GM21515 (cell line): Measurements from ENCODE around the gene EEF1A1.
"Not testable (repeated sequence)": the region's sequence is repeated elsewhere in the genome, so short reads cannot be mapped to it uniquely, and the experiment has no call there.

Source experiments
- ATAC-seq: cut with Tn5 transposase; IDR thresholded peaks from one replicate; pipeline ENCODE4 v1.9.1; 2021; ENCODE audit not compliant: unreplicated experiment

The EEF1A1 gene

DNA sequence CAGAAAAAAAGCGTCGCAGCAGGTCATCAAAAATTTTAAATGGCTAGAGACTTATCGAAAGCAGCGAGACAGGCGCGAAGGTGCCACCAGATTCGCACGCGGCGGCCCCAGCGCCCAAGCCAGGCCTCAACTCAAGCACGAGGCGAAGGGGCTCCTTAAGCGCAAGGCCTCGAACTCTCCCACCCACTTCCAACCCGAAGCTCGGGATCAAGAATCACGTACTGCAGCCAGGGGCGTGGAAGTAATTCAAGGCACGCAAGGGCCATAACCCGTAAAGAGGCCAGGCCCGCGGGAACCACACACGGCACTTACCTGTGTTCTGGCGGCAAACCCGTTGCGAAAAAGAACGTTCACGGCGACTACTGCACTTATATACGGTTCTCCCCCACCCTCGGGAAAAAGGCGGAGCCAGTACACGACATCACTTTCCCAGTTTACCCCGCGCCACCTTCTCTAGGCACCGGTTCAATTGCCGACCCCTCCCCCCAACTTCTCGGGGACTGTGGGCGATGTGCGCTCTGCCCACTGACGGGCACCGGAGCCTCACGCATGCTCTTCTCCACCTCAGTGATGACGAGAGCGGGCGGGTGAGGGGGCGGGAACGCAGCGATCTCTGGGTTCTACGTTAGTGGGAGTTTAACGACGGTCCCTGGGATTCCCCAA is at the start of gene EEF1A1:
Gene EEF1A1, minus strand, starts transcription at position 345 of the 663 bp plus-strand sequence. CDS start 1,006 bp downstream, outside the sequence.
- peak; percentile 60 for ATAC-seq

DNA sequence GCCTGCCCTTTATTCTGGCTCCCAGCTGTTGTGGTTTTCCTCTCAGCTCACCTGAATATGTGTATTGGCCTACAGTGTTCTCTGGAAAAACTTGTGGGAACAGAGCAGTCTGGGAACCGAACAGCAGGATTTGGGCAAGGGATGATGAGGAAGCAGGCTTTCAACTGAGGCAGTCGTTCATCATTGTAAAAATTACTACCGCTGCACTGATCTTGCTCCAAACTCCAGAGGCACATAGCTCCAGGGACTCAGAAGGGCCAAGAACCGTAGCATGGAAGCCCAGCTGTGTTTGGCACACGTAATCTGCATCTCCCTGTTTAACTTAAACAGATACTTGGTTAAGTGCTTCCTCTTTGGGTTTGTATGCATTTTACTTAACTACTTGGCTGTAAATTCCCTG is 48.3 kb upstream of the EEF1A1 start:
- no peak for ATAC-seq

DNA sequence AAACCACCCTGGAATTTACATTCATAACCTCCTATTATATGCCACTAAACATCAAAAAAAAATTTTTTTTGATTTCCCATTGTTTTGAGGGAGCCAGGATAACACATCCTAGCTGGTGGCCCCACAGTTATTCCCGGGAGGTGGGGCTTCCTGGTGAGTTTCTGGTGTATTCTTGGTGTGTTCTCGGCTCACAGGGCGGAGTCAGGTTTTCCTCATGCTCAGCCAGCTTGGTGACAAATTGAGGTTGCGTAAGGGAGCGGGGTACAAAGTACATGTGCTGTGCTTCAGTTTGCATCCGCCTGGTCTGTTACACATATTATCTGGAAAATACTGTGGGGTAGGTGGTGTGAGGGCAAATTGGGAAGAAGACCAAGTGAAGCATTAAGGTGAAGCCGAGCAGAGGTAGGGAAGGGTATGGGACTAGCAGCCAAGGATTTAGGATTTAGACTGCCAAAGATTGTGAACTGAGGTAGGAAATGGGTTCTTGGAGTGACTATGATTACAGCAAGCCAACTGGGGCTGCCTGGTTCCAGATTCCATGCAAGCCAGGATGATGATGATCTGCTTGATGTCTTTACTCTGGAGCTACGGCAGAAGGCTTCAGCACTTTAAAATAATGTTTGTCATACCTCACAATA is 46.2 kb upstream of the EEF1A1 start:
- no peak for ATAC-seq

DNA sequence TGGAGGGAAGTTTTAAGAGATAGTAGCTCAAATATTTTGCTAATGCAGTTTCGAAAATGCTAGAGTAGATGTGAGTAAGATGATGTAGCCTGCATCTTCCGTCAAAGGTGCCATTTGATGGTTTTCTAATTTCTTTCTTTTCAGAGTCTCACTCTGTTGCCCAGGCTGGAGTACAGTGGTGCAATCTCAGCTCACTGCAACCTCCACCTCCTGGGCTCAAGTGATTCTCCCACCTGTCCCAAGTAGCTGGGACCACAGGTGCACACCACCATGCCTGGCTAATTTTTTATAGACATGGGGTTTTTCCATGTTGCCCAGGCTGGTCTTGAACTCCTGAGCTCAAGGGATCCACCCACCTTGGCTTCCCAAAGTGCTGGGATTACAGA is 45.6 kb upstream of the EEF1A1 start:
- ATAC-seq: not testable (repeated sequence)

DNA sequence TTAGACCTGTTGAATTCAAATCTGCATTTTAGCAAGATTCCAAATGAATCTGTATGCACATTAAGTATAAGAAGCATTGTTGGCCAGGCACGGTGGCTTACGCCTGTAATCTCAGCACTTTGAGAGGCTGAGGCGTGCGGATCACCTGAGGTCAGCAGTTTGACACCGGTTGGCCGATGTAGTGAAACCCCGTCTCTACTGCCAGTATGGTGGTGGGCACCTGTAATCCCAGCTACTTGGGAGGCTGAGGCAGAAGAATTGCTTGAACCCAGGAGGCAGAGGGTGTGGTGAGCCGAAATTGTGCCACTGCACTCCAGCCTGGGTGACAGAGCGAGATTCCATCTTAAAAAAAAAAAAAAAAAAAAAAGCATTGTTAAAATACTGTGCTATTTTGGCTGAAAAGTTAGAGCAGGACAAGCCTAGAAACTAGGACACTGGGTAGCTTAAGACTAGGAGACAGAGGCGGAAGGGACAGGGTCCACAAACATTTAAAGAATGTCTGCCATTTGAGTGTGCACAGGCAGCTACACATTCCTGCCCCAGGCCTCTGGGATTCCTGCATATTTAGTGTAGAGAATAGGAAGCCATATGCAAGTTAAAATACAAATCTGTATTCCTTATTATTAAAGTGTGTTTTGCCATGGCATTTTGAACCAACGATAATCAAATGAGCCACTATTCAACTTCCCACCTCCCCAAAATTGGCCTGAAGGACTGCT is 45.1 kb upstream of the EEF1A1 start:
- no peak for ATAC-seq

DNA sequence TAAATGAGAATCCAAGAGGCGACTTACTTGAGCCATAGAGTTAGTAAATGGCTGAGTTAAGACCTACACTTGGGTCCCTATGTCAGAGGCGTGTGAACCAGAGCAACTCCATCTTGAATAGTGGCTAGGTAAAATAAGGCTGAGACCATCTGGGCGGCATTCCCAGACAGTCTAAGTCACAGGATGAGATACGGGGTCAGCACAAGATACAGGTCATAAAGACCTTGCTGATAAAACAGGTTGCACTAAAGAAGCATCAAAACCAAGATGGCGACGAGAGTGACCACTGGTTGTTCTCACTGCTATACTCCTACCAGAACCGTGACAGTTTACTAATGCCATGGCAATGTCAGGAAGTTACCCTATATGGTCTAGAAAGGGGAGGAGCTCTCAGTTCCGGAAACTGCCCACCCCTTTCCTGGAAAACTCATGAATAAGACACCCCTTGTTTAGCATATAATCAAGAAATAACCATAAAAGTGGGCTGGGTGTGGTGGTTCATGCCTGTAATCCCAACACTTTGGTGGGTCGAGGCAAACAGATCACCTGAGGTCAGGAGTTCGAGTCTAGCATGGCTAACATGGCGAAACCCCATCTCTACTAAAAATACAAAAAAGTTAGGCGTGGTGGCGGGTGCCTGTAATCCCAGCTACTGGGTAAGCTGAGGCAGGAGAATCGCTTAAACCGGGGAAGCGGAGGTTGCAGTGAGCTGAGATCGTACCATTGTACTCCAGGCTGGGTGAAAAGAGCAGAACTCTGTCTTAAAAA is 43.9 kb upstream of the EEF1A1 start:
- ATAC-seq: no peak

DNA sequence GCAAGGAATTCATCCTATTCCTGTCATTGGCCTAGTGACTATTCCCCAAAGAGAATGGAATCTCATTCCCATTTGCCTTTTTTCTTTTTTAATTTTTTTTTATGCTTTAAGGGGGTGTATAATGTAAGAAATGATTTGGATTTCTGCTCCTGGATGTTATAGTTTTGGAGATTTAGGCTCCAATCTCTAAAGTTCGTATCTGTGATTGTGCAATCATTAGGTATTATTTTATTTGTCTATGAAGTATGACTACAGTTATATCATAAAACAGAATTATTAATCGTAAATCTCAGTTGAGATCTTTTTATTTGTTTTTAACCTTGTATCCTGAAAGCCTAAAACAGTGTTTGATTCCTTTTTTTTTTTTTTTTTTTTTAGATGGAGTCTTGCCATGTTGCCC is 41.7 kb upstream of the EEF1A1 start:
- ATAC-seq: no peak

DNA sequence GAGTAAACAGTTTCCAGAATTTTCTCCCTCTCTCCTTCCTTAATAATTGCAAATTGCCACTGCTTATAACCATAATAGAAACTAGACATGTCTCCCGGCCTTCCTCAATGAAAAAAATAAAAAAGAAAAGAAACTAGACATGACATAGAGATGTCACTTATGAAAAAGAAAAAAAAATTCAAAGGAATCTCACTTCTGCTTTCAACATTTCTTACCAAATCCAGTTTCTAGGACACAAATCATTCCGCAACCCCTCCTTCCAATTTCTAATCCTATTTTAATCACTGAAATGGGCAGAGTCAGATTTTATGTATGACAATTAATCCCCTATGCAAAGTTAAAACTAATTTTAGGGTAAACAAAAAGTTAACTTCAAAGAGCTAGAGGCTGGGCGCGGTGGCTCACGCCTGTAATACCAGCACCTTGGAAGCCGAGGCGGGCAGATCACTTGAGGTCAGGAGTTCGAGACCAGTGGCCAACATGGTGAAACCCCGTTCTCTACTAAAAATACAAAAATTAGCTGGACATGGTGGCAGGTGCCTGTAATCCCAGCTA is 40.1 kb upstream of the EEF1A1 start:
- peak; percentile 62 for ATAC-seq

DNA sequence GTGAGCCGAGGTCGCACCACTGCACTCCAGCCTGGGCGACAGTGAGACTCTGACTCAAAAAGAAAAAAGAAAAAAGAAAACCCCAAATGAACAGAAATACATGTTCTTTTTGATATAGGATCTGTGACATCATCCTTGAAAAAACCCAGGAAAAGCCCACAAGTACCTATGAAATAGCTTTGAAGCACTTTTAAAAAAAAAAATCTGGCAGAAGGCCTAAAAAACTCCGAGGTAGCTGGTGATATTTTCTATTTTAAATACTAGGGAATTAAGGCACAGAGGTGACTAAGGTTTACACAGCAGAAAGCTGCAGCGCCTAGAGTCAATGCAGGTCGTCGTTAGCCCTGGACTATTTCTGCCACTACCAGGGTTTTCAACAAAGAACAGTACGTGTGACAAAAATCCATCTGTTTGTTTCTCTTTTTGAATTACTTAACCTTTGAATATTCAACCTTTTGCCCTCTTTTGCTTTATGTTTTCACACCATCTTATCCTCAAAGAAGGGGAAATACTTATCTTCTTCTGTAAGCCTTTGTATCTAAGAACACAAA is 39.4 kb upstream of the EEF1A1 start:
- ATAC-seq: peak; percentile 31

DNA sequence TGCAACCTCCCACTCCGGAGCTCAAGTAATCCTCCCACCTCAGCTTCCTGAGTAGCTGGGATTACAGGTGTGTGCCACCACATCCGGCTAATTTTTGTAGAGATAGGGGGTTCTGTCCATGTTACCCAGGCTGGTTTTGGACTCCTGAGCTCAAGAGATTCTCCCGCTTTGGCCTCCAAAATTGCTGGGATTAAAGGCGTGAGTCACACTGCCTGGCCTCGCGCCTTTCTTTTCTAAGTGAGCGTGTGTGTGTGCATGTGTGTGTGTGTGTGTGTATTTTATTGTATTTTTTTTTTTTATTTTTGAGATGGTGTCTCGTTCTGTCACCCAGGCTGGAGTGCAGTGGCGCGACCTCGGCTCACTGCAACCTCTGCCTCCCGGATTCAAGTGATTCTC is 38.6 kb upstream of the EEF1A1 start:
- ATAC-seq: not testable (repeated sequence)

DNA sequence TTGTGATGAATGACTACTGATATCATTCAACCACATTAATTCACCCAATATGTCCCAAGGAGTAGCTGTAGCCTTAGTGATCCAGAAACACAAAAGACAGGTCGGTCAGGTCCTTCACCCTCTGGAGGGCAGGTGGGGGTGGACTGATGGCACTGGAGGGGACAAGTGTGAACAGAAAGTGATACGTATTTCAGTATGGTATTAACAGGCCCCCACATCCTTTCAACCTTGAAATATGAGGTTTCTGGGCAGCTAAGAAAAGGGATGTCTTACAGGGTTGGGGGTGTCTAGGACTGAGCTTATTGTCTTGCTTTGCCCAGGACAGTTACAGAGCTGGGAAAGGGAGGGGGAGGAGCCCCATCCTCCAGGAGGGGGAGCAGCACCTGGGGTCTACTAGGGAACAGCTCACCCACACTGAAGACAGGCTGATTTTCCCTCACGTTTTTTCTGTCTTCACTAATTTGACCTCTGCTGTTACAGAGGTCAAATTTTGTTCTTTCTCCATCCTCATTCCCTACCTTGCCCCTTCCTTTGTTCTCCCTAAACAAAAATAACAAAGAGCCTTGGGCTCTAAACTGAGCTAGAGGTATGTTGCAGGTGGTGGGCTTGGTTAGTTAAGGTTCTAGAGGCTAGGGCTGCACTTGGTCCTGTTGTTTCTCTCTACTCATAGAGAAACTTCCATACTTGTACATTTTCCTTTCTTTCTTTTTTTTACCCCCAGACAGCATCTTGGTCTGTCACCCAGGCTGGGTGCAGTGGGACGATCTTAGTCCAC is 38.0 kb upstream of the EEF1A1 start:
- peak; percentile 41 for ATAC-seq

DNA sequence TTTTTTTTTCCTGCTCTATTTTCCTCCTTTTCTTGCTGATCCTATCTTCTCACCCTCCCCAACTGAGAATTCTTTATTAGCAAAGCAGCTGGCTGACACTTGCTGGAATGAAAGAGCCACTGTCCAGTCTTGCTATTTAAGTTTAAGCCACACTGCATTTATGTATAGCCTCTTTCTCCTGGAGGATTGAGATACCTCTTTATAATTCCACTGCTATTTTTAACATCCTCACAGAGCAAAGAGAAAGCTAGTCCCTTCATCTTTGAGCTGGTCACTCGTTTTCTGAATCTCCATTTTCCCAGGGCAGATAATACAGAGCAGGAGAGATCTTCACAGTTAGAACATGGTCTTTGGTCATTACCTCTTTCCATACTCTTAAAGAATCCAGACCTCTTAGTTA is 36.0 kb upstream of the EEF1A1 start:
- ATAC-seq: no peak

DNA sequence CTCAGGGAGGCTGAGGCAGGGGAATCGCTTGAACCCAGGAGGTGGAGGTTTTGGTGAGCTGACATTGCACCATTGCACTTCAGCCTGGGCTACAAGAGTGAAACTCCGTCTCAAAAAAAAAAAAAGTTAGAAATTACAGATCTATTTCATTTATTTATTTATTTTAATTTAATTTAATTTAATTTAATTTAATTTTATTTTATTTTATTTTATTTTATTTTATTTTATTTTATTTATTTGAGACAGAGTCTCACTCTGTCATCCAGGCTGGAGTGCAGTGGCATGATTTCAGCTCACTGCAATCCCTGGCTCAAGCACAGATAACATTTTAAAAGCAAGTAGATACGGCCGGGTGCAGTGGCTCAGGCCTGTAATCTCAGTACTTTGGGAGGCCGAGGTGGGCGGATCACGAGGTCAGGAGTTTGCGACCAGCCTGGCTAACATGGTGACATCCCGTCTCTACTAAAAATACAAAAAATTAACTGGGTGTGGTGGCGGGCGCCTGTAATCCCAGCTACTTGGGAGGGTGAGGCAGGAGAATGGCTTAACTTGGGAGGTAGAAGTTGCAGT is 34.6 kb upstream of the EEF1A1 start:
- ATAC-seq: not testable (repeated sequence)

DNA sequence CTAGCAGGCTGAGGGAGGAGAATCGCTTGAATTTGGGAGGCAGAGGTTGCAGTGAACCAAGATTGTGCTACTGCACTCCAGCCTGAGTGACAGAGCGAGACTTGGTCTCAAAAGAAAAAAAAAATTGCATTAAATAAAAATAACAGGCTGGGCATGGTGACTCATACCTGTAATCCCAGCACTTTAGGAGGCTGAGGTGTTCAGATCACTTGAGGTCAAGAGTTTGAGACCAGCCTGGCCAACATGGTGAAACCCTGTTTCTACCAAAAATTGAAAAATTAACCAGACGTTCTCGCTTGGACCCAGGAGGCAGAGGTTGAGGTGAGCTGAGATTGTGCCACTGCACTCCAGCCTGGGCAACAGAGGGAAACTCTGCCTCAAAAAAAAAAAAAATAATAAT is 30.3 kb upstream of the EEF1A1 start:
- not testable (repeated sequence) for ATAC-seq

DNA sequence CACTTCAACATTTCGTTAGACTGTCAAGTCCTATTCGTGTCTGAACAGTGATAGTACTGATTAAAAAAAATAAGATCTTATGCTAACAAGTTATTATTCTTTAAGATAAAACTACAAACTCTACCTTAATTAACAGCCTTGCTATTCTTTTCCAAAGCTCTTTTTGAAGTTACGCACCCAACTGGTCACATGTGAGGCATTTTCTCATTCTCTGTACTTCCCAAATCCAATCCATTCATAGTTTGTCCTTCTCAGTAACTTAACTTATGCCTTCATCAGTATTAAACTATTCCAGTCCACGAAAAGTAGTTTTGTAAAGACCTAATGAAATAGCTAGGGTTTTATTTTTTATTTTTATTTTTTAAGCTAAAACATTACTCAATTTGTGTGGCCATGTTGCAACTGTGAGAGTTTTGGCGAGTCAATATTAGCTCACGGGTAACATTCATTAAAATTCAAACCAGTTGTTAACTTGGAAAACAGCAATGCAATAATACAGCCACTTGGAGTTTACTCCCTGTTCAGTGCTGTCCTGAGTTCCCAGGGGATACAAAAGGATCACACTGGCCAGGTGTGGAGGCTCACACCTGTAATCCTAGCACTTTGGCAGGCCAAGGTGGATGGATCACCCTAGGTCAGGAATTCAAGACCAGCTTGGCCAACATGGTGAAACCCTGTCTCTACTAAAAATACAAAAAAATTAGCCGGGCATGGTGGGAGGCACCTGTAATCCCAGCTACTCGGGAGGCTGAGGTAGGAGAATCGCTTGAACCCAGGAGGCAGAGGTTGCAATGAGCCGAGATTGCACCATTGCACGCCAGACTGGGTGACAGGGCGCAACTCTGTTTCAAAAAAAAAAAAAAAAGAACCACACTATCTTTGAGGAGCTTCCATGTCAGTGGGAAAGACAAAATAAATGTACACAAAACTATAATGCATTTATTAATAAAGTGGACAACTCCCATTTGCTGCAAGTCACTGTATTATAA is 27.9 kb upstream of the EEF1A1 start:
- no peak for ATAC-seq

DNA sequence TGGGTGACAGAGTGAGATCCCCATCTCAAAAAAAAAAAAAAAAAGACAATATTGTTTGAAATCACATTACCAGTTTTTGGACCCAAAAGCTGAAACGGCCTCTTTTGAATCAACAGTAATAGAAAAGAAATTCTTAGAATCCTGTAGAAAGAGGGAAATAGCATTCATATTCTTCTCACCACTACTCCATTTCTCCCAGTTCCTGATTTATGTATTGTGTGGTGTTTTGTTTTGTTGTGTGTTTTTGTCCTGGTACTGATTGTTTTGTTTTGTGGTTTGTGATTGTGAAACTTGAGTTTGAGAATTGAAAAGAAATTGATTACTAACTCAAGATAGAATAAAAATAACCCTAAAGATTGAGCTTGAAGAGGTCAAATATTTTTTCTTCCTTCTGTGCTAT is 26.2 kb upstream of the EEF1A1 start:
- no peak for ATAC-seq

DNA sequence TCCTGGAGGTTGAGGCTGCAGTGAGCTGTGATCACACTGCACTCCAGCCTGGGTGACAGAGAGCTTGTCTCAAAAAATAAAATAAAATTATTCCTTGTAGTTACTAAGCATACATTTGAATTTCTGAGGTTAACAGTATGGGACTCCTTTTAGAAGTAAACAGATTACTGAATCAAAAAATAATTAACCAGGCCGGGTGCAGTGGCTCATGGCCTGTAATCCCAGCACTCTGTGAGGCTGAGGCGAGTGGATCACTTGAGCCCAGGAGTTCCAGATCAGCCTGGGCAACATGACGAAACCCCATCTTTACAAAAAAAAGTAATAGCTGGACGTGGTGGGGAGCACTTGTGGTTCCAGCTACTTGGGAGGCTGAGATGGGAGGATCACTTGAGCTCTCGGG is 22.1 kb upstream of the EEF1A1 start:
- ATAC-seq: no peak

DNA sequence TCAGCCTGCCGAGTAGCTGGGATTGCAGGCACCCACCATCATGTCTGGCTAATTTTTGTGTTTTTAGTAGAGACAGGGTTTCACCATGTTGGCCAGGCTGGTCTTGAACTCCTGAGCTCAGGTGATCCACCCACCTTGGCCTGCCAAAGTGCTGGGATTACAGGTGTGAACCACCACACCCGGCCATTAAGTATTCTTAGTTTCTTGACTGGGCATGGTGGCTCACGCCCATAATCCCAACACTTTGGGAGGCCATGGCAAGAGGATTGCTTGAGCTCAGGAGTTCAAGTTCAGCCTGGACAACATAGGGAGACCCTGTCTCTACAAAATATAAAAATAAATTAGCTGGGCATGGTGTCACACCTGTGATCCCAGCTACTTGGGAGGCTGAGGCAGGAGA is 21.6 kb upstream of the EEF1A1 start:
- ATAC-seq: not testable (repeated sequence)
